Natural killer cell (primary cell): ENCODE data around the gene GPR82. TPM values are rescaled to one million over a fixed set of nuclear protein-coding genes. Genes with fewer than 3 reads are reported as not detected.
A peak's percentile ranks its signal among the peaks of the same experiment; 100 is the strongest.

Experiments
- ATAC-seq, 3 donors: fragments of 150-1000 bp in 2 of 3; fragments of 200-7000 bp in 1 of 3; cut with Tn5 transposase; 1 replicate in 1 of 3; 2 replicates in 2 of 3; pipeline ENCODE4 v1.10.0; 2021; ENCODE audit warnings: mild to moderate bottlenecking in 2 of 3, moderate library complexity in 2 of 3
- DNase-seq, 2 donors: peaks; one replicate each; pipeline versions ENCODE4 v3.0.0 to v3.0.0-alpha.2; 2013 to 2021; ENCODE audit warnings: mixed read lengths in 1 of 2
- H3K27ac ChIP-seq: one replicate; pipeline ENCODE4 v1.5.1; 2013; ENCODE audit warnings: mild to moderate bottlenecking, low read length
- H3K27me3 ChIP-seq: one replicate; pipeline ENCODE4 v1.6.1; 2013; ENCODE audit warnings: low read length; ENCODE audit not compliant: control insufficient read depth, insufficient read depth
- H3K36me3 ChIP-seq: one replicate; pipeline ENCODE4 v1.6.1; 2013; ENCODE audit warnings: low read length; ENCODE audit not compliant: control insufficient read depth, insufficient read depth
- H3K4me1 ChIP-seq: one replicate; pipeline ENCODE4 v1.6.1; 2013; ENCODE audit warnings: low read length; ENCODE audit not compliant: control insufficient read depth, insufficient read depth
- H3K4me3 ChIP-seq: one replicate; pipeline ENCODE4 v1.5.1; 2013; ENCODE audit warnings: low read length
- H3K9me3 ChIP-seq: one replicate; pipeline ENCODE4 v1.6.1; 2013; ENCODE audit warnings: low read length; ENCODE audit not compliant: control insufficient read depth, insufficient read depth
- H3K27ac Mint-ChIP-seq, 2 donors: one replicate each; pipeline ENCODE4 v1.8.0; 2022; ENCODE audit warnings: mild to moderate bottlenecking in 2 of 2, mixed read lengths in 2 of 2, moderate library complexity in 1 of 2
- H3K27me3 Mint-ChIP-seq, 2 donors: one replicate each; pipeline ENCODE4 v1.8.0; 2022; ENCODE audit warnings: low read depth in 2 of 2, mixed read lengths in 2 of 2
- H3K36me3 Mint-ChIP-seq: one replicate; pipeline ENCODE4 v1.8.0; 2022; ENCODE audit warnings: mixed read lengths
- H3K4me1 Mint-ChIP-seq, 2 donors: one replicate each; pipeline ENCODE4 v1.8.0; 2022; ENCODE audit warnings: mixed read lengths in 2 of 2
- H3K4me3 Mint-ChIP-seq: one replicate; pipeline ENCODE4 v1.8.0; 2022; ENCODE audit warnings: mild to moderate bottlenecking, moderate library complexity, mixed read lengths
- H3K9me3 Mint-ChIP-seq, 2 donors: one replicate each; pipeline ENCODE4 v1.8.0; 2022; ENCODE audit warnings: mixed read lengths in 2 of 2
- CTCF ChIP-seq: fragments of 200-600 bp; IDR thresholded peaks from one replicate; pipeline ENCODE4 v1.8.0; 2022; ENCODE audit warnings: antibody characterized with exemption
- WGBS: methylation state at CpG from one replicate; pipeline ENCODE4 v1.1.7; 2013; ENCODE audit warnings: missing lambda C conversion rate; ENCODE audit not compliant: insufficient coverage; 5-methylcytosine and 5-hydroxymethylcytosine counted together
- intact Hi-C: fragments of 100-400 bp; cut with micrococcal nuclease; formaldehyde crosslinking; loops from one replicate; pipeline ENCODE4 v1.14.2; 2022
- total RNA-seq, 4 donors: library from RNA; stranded (reverse); fragments of 120-200 nt in 1 of 4; gene quantifications; one replicate each; pipeline versions ENCODE4 v1.2.3 to v1.2.4, GENCODE V29; 2013 to 2022

The GPR82 gene
- total RNA-seq, 3 donors from 2014 or later (not counting 1 experiment from before 2014, with no cell fraction given), result 0.77 to 1.3 (median 0.80) TPM

- TF ChIP-seq CTCF, result no peak
- Histone ChIP-seq H3K9me3 (peaks cover 8% of the 10 kb centered on the region), H3K4me1 (peaks cover 33% of the 10 kb centered on the region), H3K4me3 (no peak overlapping the region), H3K36me3 (no peaks in the 10 kb centered on the region), H3K27ac (no peak overlapping the region), H3K27me3 (no peaks in the 10 kb centered on the region)
- WGBS, result 25% methylated on average over 1 of the region's 3 CpGs
- Mint-ChIP-seq H3K4me3 (no peak overlapping the region), H3K27me3 (peaks cover 9 to 26% of the 10 kb centered on the region in 2 donors), H3K36me3 (peaks cover 7% of the 10 kb centered on the region), H3K9me3 (no peaks in the 10 kb centered on the region), H3K4me1 (peaks cover 33 to 49% of the 10 kb centered on the region in 2 donors), H3K27ac (peak overlapping the region in 1 of 2 donors; percentile 54)
- intact Hi-C loops, result no loop called here
- ATAC-seq, result no peak
- no peak for DNase-seq
These were observed 964 bp upstream of the GPR82 start for GRCh38 chrX:41722816-41723618.

GRCh38 chrX:41728125-41728524 lies 4.1 kb downstream of the GPR82 start:
- DNase-seq (no peak), ATAC-seq (no peak)
- Histone ChIP-seq H3K4me1 (peaks cover 19% of the 10 kb centered on the region), H3K9me3 (no peaks in the 10 kb centered on the region), H3K27ac (no peak overlapping the region), H3K36me3 (no peaks in the 10 kb centered on the region), H3K27me3 (no peaks in the 10 kb centered on the region), H3K4me3 (no peak overlapping the region)
- H3K36me3 Mint-ChIP-seq, result peaks cover 7% of the 10 kb centered on the region
- no peaks in the 10 kb centered on the region for H3K9me3 Mint-ChIP-seq
- intact Hi-C loops, result no loop called here
- H3K27ac Mint-ChIP-seq, result no peak overlapping the region
- H3K4me3 Mint-ChIP-seq, result no peak overlapping the region
- no peak for TF ChIP-seq CTCF
- peaks cover 12 to 20% of the 10 kb centered on the region in 2 donors for H3K4me1 Mint-ChIP-seq
- WGBS, result 89% methylated on average over 2 of the region's 3 CpGs
- peaks cover 6 to 19% of the 10 kb centered on the region in 2 donors for H3K27me3 Mint-ChIP-seq

GRCh38 chrX:41730081-41730480 lies 6.1 kb downstream of the GPR82 start:
- no peak overlapping the region for H3K4me3 Mint-ChIP-seq
- Histone ChIP-seq H3K36me3 (no peaks in the 10 kb centered on the region), H3K9me3 (no peaks in the 10 kb centered on the region), H3K4me3 (no peak overlapping the region), H3K27ac (no peak overlapping the region), H3K4me1 (peaks cover 31% of the 10 kb centered on the region), H3K27me3 (no peaks in the 10 kb centered on the region)
- no peaks in the 10 kb centered on the region for H3K9me3 Mint-ChIP-seq
- intact Hi-C loops, result no loop called here
- ATAC-seq, result no peak
- H3K36me3 Mint-ChIP-seq, result peaks cover 7% of the 10 kb centered on the region
- peaks cover 19 to 24% of the 10 kb centered on the region in 2 donors for H3K4me1 Mint-ChIP-seq
- H3K27ac Mint-ChIP-seq, result no peak overlapping the region
- no peak for TF ChIP-seq CTCF
- DNase-seq, result no peak
- WGBS, result 90% methylated on average over 1 of the region's 2 CpGs
- peaks cover 6 to 19% of the 10 kb centered on the region in 2 donors for H3K27me3 Mint-ChIP-seq
